AG10803 (cell line): ENCODE data around the gene KDM4B.

Source experiments
- DNase-seq: peaks from one replicate; pipeline ENCODE4 v3.0.0; 2010; ENCODE audit warnings: low read depth
- H3K4me3 ChIP-seq: 2 replicates; pipeline ENCODE4 v1.5.1; 2011; ENCODE audit warnings: mild to moderate bottlenecking, low read length, control low read depth
- CTCF ChIP-seq: conservative IDR thresholded peaks from 2 replicates; pipeline ENCODE4 v1.5.1; 2011; ENCODE audit warnings: mild to moderate bottlenecking, low read length, control low read depth, inconsistent platforms

Gene KDM4B

GRCh38 chr19:5115771-5116202 lies 146.9 kb downstream of the KDM4B start:
- no peak for TF ChIP-seq CTCF
- no peak overlapping the region for H3K4me3 ChIP-seq
- peak; percentile 80 for DNase-seq

GRCh38 chr19:5116292-5116691 lies 147.4 kb downstream of the KDM4B start:
- TF ChIP-seq CTCF: no peak
- DNase-seq: no peak
- no peak overlapping the region for H3K4me3 ChIP-seq

GRCh38 chr19:5117421-5117820 lies 148.5 kb downstream of the KDM4B start:
- no peak for TF ChIP-seq CTCF

GRCh38 chr19:5118026-5118425 lies 149.1 kb downstream of the KDM4B start:
- no peak for TF ChIP-seq CTCF
- H3K4me3 ChIP-seq: no peak overlapping the region
- DNase-seq: no peak

More at GRCh38 chr19:5117421-5117820, 148.5 kb downstream of the KDM4B start:
- no peak overlapping the region for H3K4me3 ChIP-seq
- no peak for DNase-seq

- no peak for TF ChIP-seq CTCF
Measured at GRCh38 chr19:5119297-5119998, 150.5 kb downstream of the KDM4B start.

GRCh38 chr19:5120321-5120720 lies 151.4 kb downstream of the KDM4B start:
- DNase-seq: no peak
- no peak for TF ChIP-seq CTCF
- H3K4me3 ChIP-seq: no peak overlapping the region

More at GRCh38 chr19:5119297-5119998, 150.5 kb downstream of the KDM4B start:
- no peak overlapping the region for H3K4me3 ChIP-seq
- no peak for DNase-seq

GRCh38 chr19:5120833-5121232 lies 151.9 kb downstream of the KDM4B start:
- no peak for TF ChIP-seq CTCF
- DNase-seq: no peak
- H3K4me3 ChIP-seq: no peak overlapping the region
